ENCODE measurements around the gene GLA.
A peak's percentile ranks its signal among the peaks of the same experiment; 100 is the strongest.

The GLA gene

GRCh38 chrX:101357166-101357795, 50.4 kb downstream of the GLA start:
- DNase-seq (ENCODE audit: low read depth): no peak

GRCh38 chrX:101349193-101349562, 58.5 kb downstream of the GLA start:
- DNase-seq (ENCODE audit: low read depth): no peak

- DNase-seq (ENCODE audit: low read depth): peak; percentile 63
Measured at GRCh38 chrX:101348452-101349192, 59.1 kb downstream of the GLA start, which contains the start of gene TIMM8A. Gene TIMM8A, minus strand, starts transcription at chrX:101348742. Its CDS starts 78 bp downstream, at chrX:101348664.

GRCh38 chrX:101347859-101348451, 59.8 kb downstream of the GLA start:
- no peak for DNase-seq (ENCODE audit: low read depth)
